Measurements from ENCODE around the gene ID2.

DNA sequence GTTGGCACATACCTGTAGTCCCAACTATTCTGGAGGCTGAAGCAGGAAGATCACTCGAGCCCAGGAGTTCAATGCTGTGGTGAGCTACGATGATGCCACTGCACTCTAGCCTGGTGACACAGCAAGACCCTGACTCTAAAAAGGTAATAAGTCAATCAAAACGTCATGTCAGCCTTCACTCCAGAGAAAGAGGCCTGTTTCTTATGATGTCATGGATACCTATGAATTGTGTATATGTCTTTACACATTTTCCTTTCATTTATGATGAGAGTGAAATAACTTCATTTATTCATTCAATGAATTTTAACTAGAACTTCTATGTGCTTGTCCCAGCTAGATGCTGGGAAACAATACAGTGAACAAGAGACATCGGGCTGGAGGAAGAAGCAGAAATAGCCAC, 25.0 kb upstream of the ID2 start:
- TF ChIP-seq, protein P1, sequence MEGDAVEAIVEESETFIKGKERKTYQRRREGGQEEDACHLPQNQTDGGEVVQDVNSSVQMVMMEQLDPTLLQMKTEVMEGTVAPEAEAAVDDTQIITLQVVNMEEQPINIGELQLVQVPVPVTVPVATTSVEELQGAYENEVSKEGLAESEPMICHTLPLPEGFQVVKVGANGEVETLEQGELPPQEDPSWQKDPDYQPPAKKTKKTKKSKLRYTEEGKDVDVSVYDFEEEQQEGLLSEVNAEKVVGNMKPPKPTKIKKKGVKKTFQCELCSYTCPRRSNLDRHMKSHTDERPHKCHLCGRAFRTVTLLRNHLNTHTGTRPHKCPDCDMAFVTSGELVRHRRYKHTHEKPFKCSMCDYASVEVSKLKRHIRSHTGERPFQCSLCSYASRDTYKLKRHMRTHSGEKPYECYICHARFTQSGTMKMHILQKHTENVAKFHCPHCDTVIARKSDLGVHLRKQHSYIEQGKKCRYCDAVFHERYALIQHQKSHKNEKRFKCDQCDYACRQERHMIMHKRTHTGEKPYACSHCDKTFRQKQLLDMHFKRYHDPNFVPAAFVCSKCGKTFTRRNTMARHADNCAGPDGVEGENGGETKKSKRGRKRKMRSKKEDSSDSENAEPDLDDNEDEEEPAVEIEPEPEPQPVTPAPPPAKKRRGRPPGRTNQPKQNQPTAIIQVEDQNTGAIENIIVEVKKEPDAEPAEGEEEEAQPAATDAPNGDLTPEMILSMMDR (conservative IDR thresholded peaks at IDR 0.05; ENCODE audit: low read length) = no peak
- no peak for TF ChIP-seq EZH2phosphoT487 (IDR thresholded peaks at IDR 0.05; ENCODE audit: borderline replicate concordance)

Measured in Loucy (cell line).